Stimulated activated naive CD8-positive, alpha-beta T cell treated with anti-CD3 and anti-CD28 coated beads, Interleukin-15, Interleukin-2, amounts not matched to agents 100 U/mL and 50 U/mL, for 24 hours (primary cell): ENCODE data around the gene FNDC3B.

Experiments
- ATAC-seq: fragments of 150-1000 bp; cut with Tn5 transposase; one replicate; pipeline ENCODE4 v1.10.0; 2021
- DNase-seq: peaks from one replicate; pipeline ENCODE4 v3.0.0; 2021

The FNDC3B gene

DNA sequence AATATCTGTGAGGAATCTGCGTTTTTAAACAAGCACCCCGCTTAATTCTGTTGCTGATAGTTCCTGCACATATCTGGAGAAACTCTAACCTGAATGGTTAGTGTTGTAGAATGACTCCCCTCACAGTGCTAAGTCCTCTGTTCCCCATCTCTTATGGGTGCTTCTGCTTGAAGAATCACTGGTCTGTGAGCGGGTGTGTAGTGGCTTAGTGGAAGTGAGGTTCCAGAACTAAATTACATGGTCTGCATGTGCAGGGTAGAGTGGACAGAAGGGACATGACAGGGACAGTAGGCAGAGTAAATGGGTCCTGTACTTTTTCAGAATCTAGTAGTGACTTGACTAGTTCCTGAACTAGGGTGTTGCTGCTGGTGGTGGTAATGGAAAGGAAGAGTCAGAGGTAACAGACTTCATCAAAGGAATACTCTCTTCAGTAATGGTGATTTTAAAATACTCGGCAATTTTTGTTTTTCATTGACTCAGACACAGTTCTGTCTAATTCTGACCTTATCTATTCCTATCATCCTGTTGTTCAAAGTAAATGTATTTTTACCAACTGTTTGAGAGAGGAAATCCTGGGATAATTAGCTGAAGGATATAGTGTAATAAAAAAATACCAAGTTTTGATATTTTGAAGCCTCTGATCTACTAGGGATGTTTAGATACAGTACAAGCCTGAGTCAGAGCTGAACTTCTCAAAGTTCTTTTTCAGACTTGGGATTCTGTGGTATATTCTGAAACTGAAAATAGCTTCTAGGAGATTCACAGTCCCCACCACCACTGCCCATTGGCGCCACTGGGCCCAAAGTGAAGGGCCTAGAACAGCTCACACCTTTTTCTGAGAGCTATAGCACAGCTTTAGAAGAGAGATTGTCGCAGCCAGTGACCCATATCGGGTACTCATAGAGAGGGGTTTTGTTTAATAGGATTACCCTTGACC is 55.5 kb downstream of the FNDC3B start:
- peak; percentile 32 for DNase-seq

GRCh38 chr3:172096881-172097420 is 57.6 kb downstream of the FNDC3B start:
- ATAC-seq = no peak
- DNase-seq = no peak

More for the DNA sequence above, 55.5 kb downstream of the FNDC3B start:
- peak; percentile 77 for ATAC-seq

DNA sequence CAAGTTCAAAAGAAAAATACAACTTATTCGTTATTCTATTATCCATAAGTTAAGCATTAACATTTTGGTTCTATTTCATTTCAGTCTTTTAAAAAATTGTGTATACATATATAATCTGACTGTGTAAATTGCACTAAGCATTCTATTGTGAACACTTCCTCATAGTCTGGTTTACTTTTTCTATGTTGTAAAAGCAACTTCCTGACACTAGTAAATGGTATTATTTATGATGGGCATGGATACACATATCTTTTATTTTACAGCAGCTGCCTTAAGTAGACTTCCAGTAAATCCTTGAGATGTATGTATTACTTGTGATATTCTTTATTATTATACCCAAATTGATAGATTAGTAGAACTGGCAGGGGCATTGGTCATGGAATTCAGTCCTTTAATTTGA is 58.2 kb downstream of the FNDC3B start:
- DNase-seq = no peak
- no peak for ATAC-seq

DNA sequence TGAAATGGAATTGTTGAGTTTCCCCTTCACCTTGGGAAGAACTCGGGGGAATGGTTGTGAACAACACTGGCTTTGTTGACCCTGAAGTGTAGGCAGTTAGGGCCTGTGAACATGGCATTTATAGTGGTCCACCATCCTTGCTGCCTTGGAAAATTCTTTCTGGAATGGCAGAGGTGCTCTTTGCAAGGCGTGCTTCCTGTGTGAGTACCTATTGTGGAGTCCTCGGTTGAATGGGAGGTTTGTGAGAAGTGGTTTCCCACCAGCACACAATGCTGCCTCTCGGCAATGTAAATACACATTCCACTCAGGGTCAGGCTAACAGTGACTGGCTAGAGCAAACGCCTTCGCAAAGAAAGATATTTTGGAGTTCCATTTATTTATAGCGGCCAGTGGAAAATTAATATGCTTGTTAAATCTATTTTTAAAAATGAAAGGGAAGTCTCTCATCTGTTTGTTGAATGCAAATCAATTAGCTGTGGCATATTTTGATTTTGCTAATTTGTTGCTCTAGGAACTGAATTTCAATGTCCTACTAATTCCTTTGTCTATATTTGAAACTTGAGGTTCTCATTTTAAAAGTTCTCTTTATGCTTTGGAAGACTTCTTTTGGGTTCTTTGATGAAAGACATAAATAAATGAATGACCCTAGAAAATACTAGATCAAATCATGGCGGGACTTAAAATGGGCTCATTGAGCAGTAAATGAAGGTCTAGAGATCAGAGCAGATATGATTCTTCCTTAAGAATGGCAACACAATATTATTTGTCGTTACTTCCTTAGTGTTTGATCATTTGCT is 59.5 kb downstream of the FNDC3B start:
- ATAC-seq = no peak
- no peak for DNase-seq

GRCh38 chr3:172099495-172099808 is 60.1 kb downstream of the FNDC3B start:
- DNase-seq = no peak
- no peak for ATAC-seq

DNA sequence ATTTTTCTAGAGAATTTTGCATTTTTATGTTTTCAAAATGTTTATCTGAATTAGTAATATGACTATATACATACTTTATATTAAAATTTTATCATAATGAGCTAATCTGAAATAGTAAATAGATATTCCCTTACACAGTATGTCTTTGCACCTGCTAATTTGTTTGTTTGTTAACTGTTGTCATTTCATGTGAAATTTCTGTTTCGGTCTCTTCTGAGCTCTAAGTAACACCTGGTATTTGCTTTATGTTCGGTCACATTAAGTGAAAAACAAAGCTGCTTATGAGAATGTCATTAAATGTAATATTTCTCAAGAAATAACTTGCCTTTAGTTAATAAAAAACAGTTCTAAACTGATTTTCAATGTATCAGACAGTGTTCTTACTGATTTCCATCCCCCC is 61.1 kb downstream of the FNDC3B start:
- DNase-seq (no peak), ATAC-seq (no peak)

GRCh38 chr3:172101107-172101506 is 61.7 kb downstream of the FNDC3B start:
- ATAC-seq (no peak), DNase-seq (no peak)

DNA sequence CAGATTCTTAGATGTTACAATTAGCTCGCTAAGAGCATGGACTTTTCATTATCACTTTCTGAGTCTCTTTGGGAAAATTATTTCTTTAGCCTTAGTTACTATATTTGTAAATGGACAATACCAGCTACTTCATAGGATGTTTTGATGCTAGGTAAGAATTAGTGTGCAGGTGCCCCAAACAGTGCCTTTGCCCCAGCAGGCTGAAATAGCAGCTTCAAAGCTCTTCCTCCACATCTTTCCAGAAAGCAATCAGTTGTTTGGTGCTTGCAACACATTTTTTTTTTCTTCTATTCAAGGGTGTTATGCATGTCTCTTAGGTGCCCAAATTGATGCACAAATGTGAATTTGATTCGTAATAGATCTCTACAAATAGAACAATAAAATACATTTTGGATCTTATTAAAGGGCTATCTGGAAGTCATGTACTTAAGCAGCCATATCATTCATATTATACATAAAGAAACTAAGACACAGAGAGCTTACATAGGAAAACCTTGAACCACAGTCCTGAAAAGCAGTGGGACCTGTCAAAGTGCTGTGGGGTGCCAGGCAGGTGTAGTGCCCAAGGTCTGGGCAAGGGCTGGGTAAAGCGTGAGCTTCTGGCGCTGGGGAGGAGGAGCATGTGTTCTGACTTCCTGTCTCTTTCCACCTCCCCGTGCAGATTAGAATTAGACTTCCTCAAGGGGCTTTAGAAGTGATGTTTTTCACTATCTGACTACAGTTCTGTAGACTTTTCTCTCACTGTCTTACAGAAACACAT is 62.9 kb downstream of the FNDC3B start:
- DNase-seq = peak; percentile 33
- no peak for ATAC-seq

DNA sequence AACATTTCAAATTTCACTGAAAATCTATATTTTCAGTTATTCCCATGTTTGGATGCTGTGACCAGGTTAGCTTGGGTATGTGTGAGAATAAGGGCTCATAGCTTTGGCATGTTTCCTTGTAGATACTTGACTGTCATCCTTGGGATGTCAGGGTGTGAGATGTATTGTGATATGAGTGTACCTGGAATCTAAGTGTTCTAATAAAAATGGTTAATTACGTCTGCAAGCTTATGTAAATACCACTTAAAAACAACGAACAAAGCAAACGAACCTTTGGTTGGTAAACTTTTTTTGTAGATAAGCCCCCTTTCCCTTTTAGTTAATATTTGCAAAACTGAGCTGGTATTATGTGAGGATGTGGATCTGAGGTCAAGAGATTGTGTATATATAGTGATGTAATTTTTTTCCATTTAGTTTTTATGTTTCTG is 63.5 kb downstream of the FNDC3B start:
- no peak for ATAC-seq
- no peak for DNase-seq

DNA sequence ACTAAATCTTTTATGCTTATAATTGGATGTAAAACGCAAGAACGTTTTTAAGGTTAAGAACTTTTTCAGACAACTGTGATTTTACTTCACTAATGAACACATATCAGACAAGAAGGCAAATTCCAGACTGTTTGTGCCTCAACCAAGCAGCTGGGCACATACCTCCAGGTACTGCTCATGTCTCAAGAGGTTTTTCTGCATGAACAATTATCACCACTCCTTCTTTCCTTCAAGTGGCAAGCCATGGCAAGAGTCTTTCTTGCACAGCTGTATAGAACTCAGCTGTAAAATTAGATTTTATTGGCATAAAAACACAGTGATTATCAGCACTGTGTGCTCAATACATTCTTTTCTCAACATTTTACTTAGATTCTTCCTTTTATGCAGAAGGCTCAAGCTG is 64.3 kb downstream of the FNDC3B start:
- DNase-seq = no peak
- no peak for ATAC-seq

DNA sequence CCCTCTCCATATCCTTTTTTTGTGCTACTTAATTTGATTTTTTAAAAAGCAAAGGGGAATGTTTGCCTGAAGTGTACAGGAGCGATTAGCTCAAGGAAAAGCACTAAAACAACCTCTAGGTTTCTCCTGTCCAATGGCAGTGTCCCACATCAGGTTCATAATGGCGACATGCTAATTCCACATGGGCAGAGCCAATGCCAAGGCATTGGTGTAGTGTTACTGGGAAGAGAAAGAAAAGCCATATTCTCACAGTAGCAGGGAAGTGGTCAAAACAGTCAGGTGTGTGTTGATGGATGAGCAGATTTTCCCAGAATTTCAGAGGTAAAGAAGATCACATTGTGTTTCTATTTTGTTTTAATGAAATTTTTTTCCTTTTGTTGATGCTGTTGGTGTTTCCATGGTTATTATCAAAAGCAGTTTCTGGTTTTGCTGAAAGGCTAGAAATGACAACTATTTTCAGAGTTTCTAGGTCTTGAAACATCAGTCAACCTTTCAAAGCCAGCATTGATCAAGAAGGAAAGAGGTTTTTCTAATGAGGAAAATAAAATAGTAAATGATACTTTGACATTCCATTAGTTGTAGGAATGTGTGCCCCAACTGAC is 65.2 kb downstream of the FNDC3B start:
- ATAC-seq (no peak), DNase-seq (no peak)

GRCh38 chr3:172106037-172106954 is 66.9 kb downstream of the FNDC3B start:
- DNase-seq = no peak
- no peak for ATAC-seq

GRCh38 chr3:172106989-172107388 is 67.6 kb downstream of the FNDC3B start:
- DNase-seq (peak; percentile 66), ATAC-seq (peak; percentile 45)

GRCh38 chr3:172107403-172107802 is 68.0 kb downstream of the FNDC3B start:
- peak; percentile 93 for ATAC-seq

DNA sequence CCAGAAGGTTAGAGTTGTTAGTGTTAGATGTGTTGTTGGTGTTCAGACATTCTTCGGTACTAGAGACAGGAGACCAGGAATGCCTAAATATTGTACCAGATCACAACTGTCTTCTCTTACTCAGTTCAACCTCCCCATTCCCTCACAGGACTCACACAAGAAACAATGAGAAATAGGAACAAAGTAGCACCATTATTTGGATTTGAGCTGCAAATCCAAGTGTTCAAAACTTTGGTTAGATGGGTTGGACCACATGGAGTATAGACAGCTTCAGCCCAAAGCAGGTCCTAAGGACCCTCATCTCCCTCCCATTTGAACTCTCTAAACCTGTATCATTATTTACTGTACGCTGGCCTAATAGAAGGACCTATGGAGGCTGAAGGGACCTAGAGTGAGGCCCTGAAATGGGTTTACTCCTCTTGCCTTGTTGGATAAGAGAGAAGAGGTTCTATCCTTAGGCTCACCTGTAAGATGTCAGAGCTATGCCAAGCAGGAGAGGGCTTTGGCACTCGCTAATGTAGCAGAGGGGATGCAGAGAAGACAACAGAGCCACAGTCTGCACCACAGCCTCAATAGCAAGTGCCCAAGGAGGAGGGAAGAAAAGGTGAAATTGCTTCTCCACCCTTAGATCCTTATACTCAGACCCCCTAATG is 70.9 kb downstream of the FNDC3B start:
- no peak for DNase-seq
- ATAC-seq = no peak

More at GRCh38 chr3:172107403-172107802, 68.0 kb downstream of the FNDC3B start:
- DNase-seq = peak; percentile 61

DNA sequence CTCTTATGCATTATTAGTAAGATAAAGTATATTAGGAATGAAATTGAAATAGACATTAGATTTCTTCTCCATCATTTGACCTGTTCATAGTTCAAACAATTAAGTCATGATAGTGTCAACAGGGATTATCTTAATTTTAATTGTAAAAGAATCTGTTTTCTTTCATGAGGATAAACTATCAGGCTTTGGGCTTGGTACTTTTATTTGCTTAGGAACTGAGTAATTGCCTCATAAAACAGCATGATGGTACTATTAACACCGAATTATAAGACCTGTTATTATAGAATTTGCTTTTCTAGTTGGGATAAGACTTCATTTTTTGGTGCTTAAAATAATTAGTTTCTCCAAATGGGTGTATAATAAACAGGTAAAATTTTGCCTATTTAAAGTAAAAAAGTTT is 71.8 kb downstream of the FNDC3B start:
- no peak for ATAC-seq
- DNase-seq = no peak

DNA sequence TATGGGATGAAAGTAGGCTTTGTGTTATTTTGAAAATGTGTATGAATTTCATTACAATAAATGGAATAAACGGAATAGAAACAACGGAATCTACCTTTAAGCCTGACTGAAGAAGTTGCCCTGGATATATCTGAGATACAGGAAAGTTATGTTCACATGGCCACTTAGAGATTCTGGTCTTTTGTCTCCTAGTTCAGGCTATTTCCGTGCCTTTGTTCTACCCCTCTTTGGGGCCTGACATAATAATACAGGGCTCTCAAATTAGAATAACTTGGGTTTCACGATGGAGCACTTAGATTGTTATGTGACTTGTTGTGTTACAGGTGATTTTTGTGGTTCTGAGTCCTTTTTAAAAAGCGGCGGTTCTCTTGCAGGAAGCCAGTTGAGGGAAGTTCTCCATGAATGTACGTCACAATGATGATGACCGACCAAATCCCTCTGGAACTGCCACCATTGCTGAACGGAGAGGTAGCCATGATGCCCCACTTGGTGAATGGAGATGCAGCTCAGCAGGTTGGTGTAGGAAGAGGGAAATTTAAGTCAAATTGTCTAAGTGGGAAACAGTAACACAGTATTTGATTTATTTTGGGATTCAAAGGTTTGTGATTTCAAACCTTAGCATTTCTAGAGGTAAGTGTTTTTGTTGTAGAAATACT is 72.8 kb downstream of the FNDC3B start:
- no peak for DNase-seq
- ATAC-seq = no peak

GRCh38 chr3:172112734-172113120 is 73.3 kb downstream of the FNDC3B start:
- no peak for ATAC-seq

DNA sequence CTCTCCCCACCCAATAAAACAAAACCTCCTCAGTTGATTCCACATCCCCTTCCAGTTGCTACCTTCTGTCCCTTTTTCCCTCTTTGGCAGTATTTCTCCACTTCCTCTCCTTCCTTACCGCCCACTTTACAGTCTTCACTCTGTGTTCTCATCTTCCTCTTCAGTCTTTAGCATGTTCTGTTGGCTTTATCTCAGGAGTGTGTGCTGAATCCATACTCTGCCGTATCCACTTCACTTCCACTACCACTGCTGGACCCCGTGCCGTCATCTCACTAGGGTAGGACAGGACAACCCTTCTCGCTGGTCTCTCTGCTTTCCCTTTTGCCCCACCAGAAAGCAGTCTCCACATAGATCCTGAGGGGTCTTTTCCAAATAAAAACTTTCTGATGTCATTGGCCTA is 74.3 kb downstream of the FNDC3B start:
- DNase-seq = no peak
- ATAC-seq = no peak

More at GRCh38 chr3:172112734-172113120, 73.3 kb downstream of the FNDC3B start:
- no peak for DNase-seq

DNA sequence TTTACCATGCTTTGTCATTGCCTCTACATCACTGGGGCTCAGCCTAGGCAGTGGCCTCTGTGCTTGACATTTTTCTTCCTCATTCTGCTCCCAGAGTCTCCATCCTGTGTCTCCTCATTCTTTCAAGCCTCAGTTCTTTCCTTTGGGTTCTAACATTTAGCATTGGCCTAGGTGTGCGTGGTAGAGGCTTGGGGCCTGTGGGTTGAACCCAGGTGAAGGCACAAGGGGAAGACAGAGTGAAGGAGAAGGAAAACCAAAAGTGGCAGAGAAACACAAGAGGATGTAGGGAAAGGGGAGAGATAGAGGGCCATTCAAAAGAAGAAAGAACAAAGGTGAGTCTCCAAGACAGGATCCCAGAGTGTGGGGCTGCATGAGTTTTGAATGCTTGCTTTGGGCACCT is 75.7 kb downstream of the FNDC3B start:
- ATAC-seq (no peak), DNase-seq (no peak)
